Measurements from ENCODE around the gene PKMYT1. TPM values are rescaled to one million over a fixed set of nuclear protein-coding genes. Genes with fewer than 3 reads are reported as not detected.

The PKMYT1 gene
- total RNA-seq, 1 experiment from 2014 or later = 128 TPM

- no peaks in the 10 kb centered on the region for H3K27me3 ChIP-seq (replicated peaks; ENCODE audit: insufficient read depth, low read depth, low read length, poor library complexity)
- ChIA-PET POLR2A (ENCODE audit: low non-redundant PET) (no interaction called here), CTCF (no interaction called here)
- no TSS peak for BruUV-seq (replicated peaks)
- H3K27ac ChIP-seq (ENCODE audit: low read depth, low read length, poor library complexity, severe bottlenecking) = no peak overlapping the region
- H3K4me3 ChIP-seq (ENCODE audit: low read depth, low read length, poor library complexity, severe bottlenecking) = no peak overlapping the region
- no peaks in the 10 kb centered on the region for H3K36me3 ChIP-seq (ENCODE audit: insufficient read depth, low read length, poor library complexity, severe bottlenecking)
- H3K9me3 ChIP-seq (ENCODE audit: low read depth, low read length, poor library complexity, severe bottlenecking) = no peaks in the 10 kb centered on the region
- no peak for DNase-seq (ENCODE audit: low spot score)
- H3K4me1 ChIP-seq (ENCODE audit: insufficient read depth, low read length, poor library complexity, severe bottlenecking) = no peaks in the 10 kb centered on the region
- intact Hi-C loops (cut with micrococcal nuclease; ENCODE audit: unreplicated experiment) = no loop called here
- TF ChIP-seq CTCF (conservative IDR thresholded peaks at IDR 0.05; ENCODE audit: low read depth, low read length) = no peak
- no peak for TF ChIP-seq EZH2 (IDR thresholded peaks at IDR 0.05; ENCODE audit: borderline replicate concordance, low read depth, low read length, poor library complexity, severe bottlenecking)
Measured at GRCh38 chr16:2955438-2955778, 24.8 kb downstream of the PKMYT1 start.

DNA sequence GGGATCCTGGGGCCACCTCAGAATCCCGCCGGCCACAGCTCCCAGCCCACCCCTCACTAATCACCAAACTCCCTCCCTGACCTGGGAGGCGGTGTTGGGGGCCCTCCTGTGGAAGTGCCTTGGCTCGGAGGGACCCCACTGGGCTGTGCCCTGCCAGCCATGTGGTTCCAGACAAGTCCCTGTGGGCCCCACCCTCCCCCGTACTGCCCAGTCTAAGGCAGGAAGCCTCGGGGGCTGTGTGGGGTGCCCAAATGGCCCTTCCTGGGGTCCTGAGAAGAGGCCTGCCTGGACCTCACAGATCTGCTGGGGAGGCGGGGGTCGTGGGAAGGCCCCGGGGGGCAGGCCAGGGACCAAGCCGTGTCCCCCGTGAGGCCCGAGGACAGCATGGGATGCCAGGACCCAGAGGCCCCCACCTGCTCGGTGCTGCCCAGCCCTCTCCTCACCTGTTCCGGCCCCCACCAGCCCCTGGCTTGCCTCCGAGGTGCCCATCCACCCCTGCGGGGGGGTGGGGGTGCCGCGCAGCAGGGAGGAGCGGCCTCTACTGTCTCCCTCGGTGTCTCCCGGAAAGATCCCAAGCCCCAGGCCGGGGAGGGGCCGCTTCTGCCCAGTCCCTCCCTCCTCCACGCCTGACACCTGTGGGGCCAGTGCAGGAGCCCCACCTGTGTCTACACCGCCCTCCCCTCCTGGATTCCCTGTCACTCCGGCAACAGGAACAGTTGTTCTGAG lies 25.4 kb downstream of the PKMYT1 start:
- Histone ChIP-seq H3K36me3 (ENCODE audit: insufficient read depth, low read length, poor library complexity, severe bottlenecking) (no peaks in the 10 kb centered on the region), H3K9me3 (ENCODE audit: low read depth, low read length, poor library complexity, severe bottlenecking) (no peaks in the 10 kb centered on the region), H3K4me3 (ENCODE audit: low read depth, low read length, poor library complexity, severe bottlenecking) (no peak overlapping the region), H3K4me1 (ENCODE audit: insufficient read depth, low read length, poor library complexity, severe bottlenecking) (no peaks in the 10 kb centered on the region), H3K27ac (ENCODE audit: low read depth, low read length, poor library complexity, severe bottlenecking) (no peak overlapping the region), H3K27me3 (replicated peaks; ENCODE audit: insufficient read depth, low read depth, low read length, poor library complexity) (no peaks in the 10 kb centered on the region)
- intact Hi-C loops (cut with micrococcal nuclease; ENCODE audit: unreplicated experiment) = no loop called here
- POLR2A ChIA-PET (ENCODE audit: low non-redundant PET) = no interaction called here
- BruUV-seq (replicated peaks) = no TSS peak
- CTCF ChIA-PET = no interaction called here
- no peak for TF ChIP-seq EZH2 (IDR thresholded peaks at IDR 0.05; ENCODE audit: borderline replicate concordance, low read depth, low read length, poor library complexity, severe bottlenecking)
- TF ChIP-seq CTCF (conservative IDR thresholded peaks at IDR 0.05; ENCODE audit: low read depth, low read length) = no peak
- DNase-seq (ENCODE audit: low spot score) = no peak

- BruUV-seq (replicated peaks) = no TSS peak
- Histone ChIP-seq H3K4me3 (ENCODE audit: low read depth, low read length, poor library complexity, severe bottlenecking) (no peak overlapping the region), H3K36me3 (ENCODE audit: insufficient read depth, low read length, poor library complexity, severe bottlenecking) (no peaks in the 10 kb centered on the region), H3K4me1 (ENCODE audit: insufficient read depth, low read length, poor library complexity, severe bottlenecking) (no peaks in the 10 kb centered on the region), H3K27me3 (replicated peaks; ENCODE audit: insufficient read depth, low read depth, low read length, poor library complexity) (no peaks in the 10 kb centered on the region), H3K27ac (ENCODE audit: low read depth, low read length, poor library complexity, severe bottlenecking) (no peak overlapping the region), H3K9me3 (ENCODE audit: low read depth, low read length, poor library complexity, severe bottlenecking) (no peaks in the 10 kb centered on the region)
- intact Hi-C loops (cut with micrococcal nuclease; ENCODE audit: unreplicated experiment) = no loop called here
- POLR2A ChIA-PET (ENCODE audit: low non-redundant PET) = no interaction called here
- no peak for DNase-seq (ENCODE audit: low spot score)
- CTCF ChIA-PET = no interaction called here
- TF ChIP-seq CTCF (conservative IDR thresholded peaks at IDR 0.05; ENCODE audit: low read depth, low read length) (no peak), EZH2 (IDR thresholded peaks at IDR 0.05; ENCODE audit: borderline replicate concordance, low read depth, low read length, poor library complexity, severe bottlenecking) (no peak)
Measured at GRCh38 chr16:2953706-2954627, 26.3 kb downstream of the PKMYT1 start.
